Measurements from ENCODE around the gene ACTL9. TPM values are rescaled to one million over a fixed set of nuclear protein-coding genes. Genes with fewer than 3 reads are reported as not detected.

ACTL9 gene
- polyA plus RNA-seq, 2 of the 4 experiments (the other 2 are of a cell fraction) = not detected

DNA sequence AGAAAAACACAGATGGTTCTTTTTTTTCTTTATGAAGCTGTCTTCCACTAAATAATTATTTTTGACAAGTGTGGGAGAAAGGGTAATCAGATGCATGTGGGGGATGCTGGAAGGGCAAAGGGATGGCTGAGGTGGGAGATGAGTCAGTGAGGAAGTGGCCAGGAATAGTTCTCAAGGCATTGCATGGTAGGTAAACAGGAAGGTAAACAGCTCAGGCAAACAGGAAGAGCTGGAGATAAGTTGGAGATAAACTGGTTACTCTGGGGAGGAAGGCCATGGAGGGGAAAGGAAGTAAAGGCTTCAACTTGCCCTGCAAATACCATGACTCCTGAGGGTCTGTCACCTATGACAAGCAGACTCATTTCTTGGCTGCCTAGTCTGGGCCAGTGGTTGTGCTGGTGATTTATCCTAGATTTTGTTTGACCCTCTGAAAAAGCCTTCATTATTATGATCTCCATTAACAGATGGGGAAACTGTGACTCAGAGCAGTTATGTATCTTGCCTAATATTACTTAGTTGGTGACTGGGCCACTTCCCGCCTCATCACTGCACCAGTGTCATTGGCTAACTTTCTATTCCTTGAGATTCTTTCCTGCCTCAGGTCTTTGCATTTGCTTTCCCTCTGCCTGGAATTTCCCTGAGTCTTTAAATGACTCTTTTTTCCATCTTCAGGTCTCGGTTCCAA, 17.1 kb downstream of the ACTL9 start:
- DNase-seq (ENCODE audit: low read depth in 1 of 2, low spot score in 1 of 2) = peak in 1 of 2 experiments; percentile 22
- FAIRE-seq = no peak
- Histone ChIP-seq H3K4me1 (no peaks in the 10 kb centered on the region), H3K27ac (no peak overlapping the region), H3K9me3 (peaks cover 5% of the 10 kb centered on the region; the same call in 1 of the 3 replicates), H3K4me2 (no peak overlapping the region), H3K4me3 (no peak overlapping the region)
- no peak; a peak in 1 of 6 replicates for ATAC-seq
- CTCF ChIA-PET = interaction anchor here (1.5 kb wide), 1 partner anchor 12 kb away, joined by 5 read pairs; no protein-coding TSS in a partner anchor
- 38% methylated on average over 2 of the region's 2 CpGs for WGBS (ENCODE audit: missing lambda C conversion rate)
- POLR2A ChIA-PET = no interaction called here
- no peak for TF ChIP-seq FOSL2 (IDR thresholded peaks at IDR 0.05)
- TF ChIP-seq FOSL2 (CRISPR knock-in tag; IDR thresholded peaks at IDR 0.05) = no peak
- no peak for TF ChIP-seq FOXS1 (CRISPR knock-in tag; IDR thresholded peaks at IDR 0.05)
- no peak for TF ChIP-seq RFX5 (IDR thresholded peaks at IDR 0.05)
- no peak for TF ChIP-seq HOXA7 (CRISPR knock-in tag; IDR thresholded peaks at IDR 0.05)
- no peak for TF ChIP-seq HOXB5 (CRISPR knock-in tag; IDR thresholded peaks at IDR 0.05)
- TF ChIP-seq RAD21 (conservative IDR thresholded peaks at IDR 0.05 in 1 of 2, IDR thresholded peaks at IDR 0.05 in 1 of 2) = no peak
- TF ChIP-seq NFE2L2 (conservative IDR thresholded peaks at IDR 0.05; ENCODE audit: low read length) = no peak
- TF ChIP-seq, protein P1, sequence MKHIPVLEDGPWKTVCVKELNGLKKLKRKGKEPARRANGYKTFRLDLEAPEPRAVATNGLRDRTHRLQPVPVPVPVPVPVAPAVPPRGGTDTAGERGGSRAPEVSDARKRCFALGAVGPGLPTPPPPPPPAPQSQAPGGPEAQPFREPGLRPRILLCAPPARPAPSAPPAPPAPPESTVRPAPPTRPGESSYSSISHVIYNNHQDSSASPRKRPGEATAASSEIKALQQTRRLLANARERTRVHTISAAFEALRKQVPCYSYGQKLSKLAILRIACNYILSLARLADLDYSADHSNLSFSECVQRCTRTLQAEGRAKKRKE (CRISPR knock-in tag; IDR thresholded peaks at IDR 0.05; ENCODE audit: low read depth) = no peak
- no peak for TF ChIP-seq GATA3 (IDR thresholded peaks at IDR 0.05; ENCODE audit: borderline replicate concordance)
- TF ChIP-seq EP300 (IDR thresholded peaks at IDR 0.05) = no peak
- TF ChIP-seq PHF8 (IDR thresholded peaks at IDR 0.05; ENCODE audit: borderline replicate concordance, low read depth) = no peak
- no peak for TF ChIP-seq KDM5A (IDR thresholded peaks at IDR 0.05)
- no peak for TF ChIP-seq CHD4 (IDR thresholded peaks at IDR 0.05; ENCODE audit: borderline replicate concordance)
- TF ChIP-seq RARB (CRISPR knock-in tag; IDR thresholded peaks at IDR 0.05) = no peak

DNA sequence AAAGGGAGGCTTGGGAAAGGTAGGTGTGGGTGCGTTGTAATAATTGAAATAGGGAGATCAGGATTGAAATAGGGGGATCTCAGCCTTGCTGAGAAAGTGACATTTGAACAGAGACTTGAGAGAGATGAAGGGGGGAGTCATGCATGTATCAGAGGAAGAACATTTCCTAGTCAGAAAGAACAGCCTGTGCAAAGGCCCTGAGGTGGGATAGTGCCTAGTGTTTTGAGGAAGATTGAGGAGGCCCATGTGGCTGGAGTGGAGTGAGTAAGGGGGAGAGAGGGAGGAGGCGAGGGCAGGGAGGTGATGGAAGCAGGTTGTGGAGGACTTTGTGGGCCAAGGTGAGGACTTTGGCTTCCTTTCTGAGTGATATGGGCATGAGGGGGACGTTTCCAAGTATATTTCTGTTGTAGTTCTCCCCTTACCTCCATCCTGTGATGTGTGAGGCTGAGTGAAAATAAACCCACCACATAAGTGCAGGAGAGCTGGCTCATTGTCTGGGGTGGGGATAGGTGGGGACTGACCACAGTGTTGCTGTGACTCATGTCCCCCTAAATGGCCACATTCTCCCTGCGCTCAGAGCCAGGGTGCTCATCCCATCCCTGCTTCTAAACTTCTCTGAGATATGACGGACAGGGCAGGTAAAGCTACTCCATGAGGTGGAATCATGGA, 17.8 kb downstream of the ACTL9 start:
- TF ChIP-seq PHF8 (IDR thresholded peaks at IDR 0.05; ENCODE audit: borderline replicate concordance, low read depth) (no peak), MAZ (IDR thresholded peaks at IDR 0.05; ENCODE audit: borderline replicate concordance, low read depth, low read length) (no peak), NR3C1 (IDR thresholded peaks at IDR 0.05) (no peak), KDM5A (IDR thresholded peaks at IDR 0.05) (no peak), HDAC2 (IDR thresholded peaks at IDR 0.05) (no peak), ZFP36 (IDR thresholded peaks at IDR 0.05; ENCODE audit: borderline replicate concordance, partially characterized antibody) (no peak), HOXB13 (CRISPR knock-in tag; IDR thresholded peaks at IDR 0.05; ENCODE audit: low read depth) (no peak), ZC3H11A (IDR thresholded peaks at IDR 0.05) (no peak), ZSCAN20 (CRISPR knock-in tag; IDR thresholded peaks at IDR 0.05) (no peak), POLR2AphosphoS2 (conservative IDR thresholded peaks at IDR 0.05; ENCODE audit: low read length) (no peak), RAD21 (conservative IDR thresholded peaks at IDR 0.05 in 1 of 2, IDR thresholded peaks at IDR 0.05 in 1 of 2) (no peak), HOXB5 (CRISPR knock-in tag; IDR thresholded peaks at IDR 0.05) (no peak), SMC3 (IDR thresholded peaks at IDR 0.05) (no peak)
- TF ChIP-seq, protein P2, sequence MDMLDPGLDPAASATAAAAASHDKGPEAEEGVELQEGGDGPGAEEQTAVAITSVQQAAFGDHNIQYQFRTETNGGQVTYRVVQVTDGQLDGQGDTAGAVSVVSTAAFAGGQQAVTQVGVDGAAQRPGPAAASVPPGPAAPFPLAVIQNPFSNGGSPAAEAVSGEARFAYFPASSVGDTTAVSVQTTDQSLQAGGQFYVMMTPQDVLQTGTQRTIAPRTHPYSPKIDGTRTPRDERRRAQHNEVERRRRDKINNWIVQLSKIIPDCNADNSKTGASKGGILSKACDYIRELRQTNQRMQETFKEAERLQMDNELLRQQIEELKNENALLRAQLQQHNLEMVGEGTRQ (IDR thresholded peaks at IDR 0.05) = no peak
- TF ChIP-seq, protein P3, sequence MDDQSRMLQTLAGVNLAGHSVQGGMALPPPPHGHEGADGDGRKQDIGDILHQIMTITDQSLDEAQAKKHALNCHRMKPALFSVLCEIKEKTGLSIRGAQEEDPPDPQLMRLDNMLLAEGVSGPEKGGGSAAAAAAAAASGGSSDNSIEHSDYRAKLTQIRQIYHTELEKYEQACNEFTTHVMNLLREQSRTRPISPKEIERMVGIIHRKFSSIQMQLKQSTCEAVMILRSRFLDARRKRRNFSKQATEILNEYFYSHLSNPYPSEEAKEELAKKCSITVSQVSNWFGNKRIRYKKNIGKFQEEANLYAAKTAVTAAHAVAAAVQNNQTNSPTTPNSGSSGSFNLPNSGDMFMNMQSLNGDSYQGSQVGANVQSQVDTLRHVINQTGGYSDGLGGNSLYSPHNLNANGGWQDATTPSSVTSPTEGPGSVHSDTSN (IDR thresholded peaks at IDR 0.05) = no peak
- CTCF ChIA-PET = interaction anchor here (1.5 kb wide), 1 partner anchor 13 kb away, joined by 5 read pairs; no protein-coding TSS in a partner anchor
- ATAC-seq = no peak
- no peaks in the 10 kb centered on the region for H3K4me1 ChIP-seq
- POLR2A ChIA-PET = no interaction called here
- no peak for DNase-seq (ENCODE audit: low read depth in 1 of 2, low spot score in 1 of 2)
- H3K4me3 ChIP-seq = no peak overlapping the region
- WGBS (ENCODE audit: missing lambda C conversion rate) = 62% methylated on average over 5 of the region's 5 CpGs
- no peak for FAIRE-seq
- no peak overlapping the region for H3K4me2 ChIP-seq
- no peak overlapping the region for H3K27ac ChIP-seq
- H3K9me3 ChIP-seq = peaks cover 5% of the 10 kb centered on the region; the same call in 1 of the 3 replicates
